HG03095 (cell line): Measurements from ENCODE around the gene DDX43.
"Not testable (repeated sequence)": the region's sequence is repeated elsewhere in the genome, so short reads cannot be mapped to it uniquely, and the experiment has no call there.

Source experiments
- ATAC-seq: cut with Tn5 transposase; IDR thresholded peaks from one replicate; pipeline ENCODE4 v1.9.1; 2021; ENCODE audit warnings: moderate library complexity; ENCODE audit not compliant: unreplicated experiment

The DDX43 gene

GRCh38 chr6:73388800-73389512, 5.7 kb upstream of the DDX43 start:
- ATAC-seq: peak; percentile 80

GRCh38 chr6:73389854-73390253, 4.8 kb upstream of the DDX43 start:
- ATAC-seq: no peak

- no peak for ATAC-seq
Observed at GRCh38 chr6:73391675-73392074, 3.0 kb upstream of the DDX43 start.

GRCh38 chr6:73392188-73392587, 2.4 kb upstream of the DDX43 start:
- not testable (repeated sequence) for ATAC-seq

GRCh38 chr6:73393278-73393677, 1.4 kb upstream of the DDX43 start:
- no peak for ATAC-seq

- no peak for ATAC-seq
Observed at GRCh38 chr6:73395875-73396274, 1.2 kb downstream of the DDX43 start.

GRCh38 chr6:73400656-73401055, 6.0 kb downstream of the DDX43 start:
- no peak for ATAC-seq

GRCh38 chr6:73409395-73409794, 14.8 kb downstream of the DDX43 start:
- no peak for ATAC-seq

- ATAC-seq: no peak
Observed at GRCh38 chr6:73413102-73413501, 18.5 kb downstream of the DDX43 start.

- no peak for ATAC-seq
Observed at GRCh38 chr6:73418081-73418741, 23.6 kb downstream of the DDX43 start.

- no peak for ATAC-seq
Observed at GRCh38 chr6:73421534-73421933, 26.9 kb downstream of the DDX43 start.

GRCh38 chr6:73435236-73435635, 40.6 kb downstream of the DDX43 start:
- no peak for ATAC-seq

- no peak for ATAC-seq
Observed at GRCh38 chr6:73443555-73443954, 48.9 kb downstream of the DDX43 start.

GRCh38 chr6:73451223-73452106, 56.8 kb downstream of the DDX43 start:
- peak; percentile 54 for ATAC-seq

- ATAC-seq: peak; percentile 73
Observed at GRCh38 chr6:73452107-73452461, 57.5 kb downstream of the DDX43 start, which contains the start of gene CGAS. Gene CGAS, minus strand, starts transcription at chr6:73452297. Its CDS starts 116 bp downstream, at chr6:73452181.

- no peak for ATAC-seq
Observed at GRCh38 chr6:73455865-73456629, 61.4 kb downstream of the DDX43 start.

- not testable (repeated sequence) for ATAC-seq
Observed at GRCh38 chr6:73459474-73459873, 64.8 kb downstream of the DDX43 start.

GRCh38 chr6:73460056-73460455, 65.4 kb downstream of the DDX43 start:
- no peak for ATAC-seq

GRCh38 chr6:73461537-73462350, 67.1 kb downstream of the DDX43 start, which contains the start of gene MTO1:
Gene MTO1, plus strand, starts transcription at chr6:73461737. Its CDS starts 118 bp downstream, at chr6:73461855.
- peak; percentile 95 for ATAC-seq
